HUDEP-2 (cell line): ENCODE measurements around the gene DTWD1.
"Not testable (repeated sequence)": the region's sequence is repeated elsewhere in the genome, so short reads cannot be mapped to it uniquely, and the experiment has no call there.

Experiments
- DNase-seq, 76 experiments: peaks; one replicate each; lab custom pipeline; 2025; ENCODE audit not compliant: unreplicated experiment in 76 of 76; lab: John Stamatoyannopoulos, UW

The DTWD1 gene

GRCh38 chr15:49620658-49621368, at the start of gene DTWD1, which contains the start of gene FAM227B:
Gene DTWD1 (plus strand): TSS chr15:49621048. CDS start chr15:49625168, 4,120 bp downstream.
Gene FAM227B (minus strand): TSS chr15:49620818. CDS start chr15:49615171, 5,647 bp downstream.
- DNase-seq, result peak; percentile 24 to 96 (median 91)

DNA sequence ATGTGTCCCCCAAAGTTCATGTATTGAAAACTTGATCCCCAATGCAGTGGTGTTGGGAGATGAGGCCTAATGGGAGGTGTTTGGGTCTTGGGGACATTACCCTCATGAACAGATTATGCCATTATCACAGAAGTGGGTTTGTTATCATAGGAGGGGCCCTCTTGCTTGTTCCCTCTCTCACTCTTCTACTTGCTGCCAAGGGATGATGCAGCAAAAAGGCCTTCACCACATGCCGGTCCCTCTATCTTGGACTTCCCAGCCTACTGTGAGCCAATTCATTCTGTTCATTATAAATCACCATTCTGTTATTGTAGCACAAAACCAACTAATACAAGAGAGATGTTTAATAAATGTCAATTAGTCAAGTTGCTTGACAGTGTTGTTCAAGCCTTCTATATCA, 47.4 kb upstream of the DTWD1 start:
- peak in 55 of 76 experiments; percentile 1 to 71 (median 27) for DNase-seq

DNA sequence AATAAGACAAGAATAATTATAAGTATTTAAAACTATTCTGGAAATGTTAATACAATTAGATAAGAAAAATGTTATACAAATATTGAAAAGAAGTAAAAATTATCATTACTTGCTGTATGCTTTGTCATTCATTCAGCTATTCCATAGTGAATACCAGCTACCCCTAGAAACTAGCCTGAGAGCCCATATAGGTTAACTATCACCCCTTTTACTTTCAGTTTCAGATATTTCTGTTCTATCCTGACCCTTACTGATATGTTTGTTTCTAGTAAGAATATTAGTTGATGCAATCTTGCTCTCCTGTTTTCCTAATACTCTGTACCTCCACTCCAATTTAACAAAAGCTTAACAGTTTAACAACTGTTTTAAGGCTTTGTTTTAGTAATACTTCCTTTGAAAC, 31.8 kb upstream of the DTWD1 start:
- peak in 1 of 76 experiments; percentile 1 for DNase-seq

GRCh38 chr15:49592829-49593316, 28.0 kb upstream of the DTWD1 start:
- DNase-seq, result not testable (repeated sequence)

DNA sequence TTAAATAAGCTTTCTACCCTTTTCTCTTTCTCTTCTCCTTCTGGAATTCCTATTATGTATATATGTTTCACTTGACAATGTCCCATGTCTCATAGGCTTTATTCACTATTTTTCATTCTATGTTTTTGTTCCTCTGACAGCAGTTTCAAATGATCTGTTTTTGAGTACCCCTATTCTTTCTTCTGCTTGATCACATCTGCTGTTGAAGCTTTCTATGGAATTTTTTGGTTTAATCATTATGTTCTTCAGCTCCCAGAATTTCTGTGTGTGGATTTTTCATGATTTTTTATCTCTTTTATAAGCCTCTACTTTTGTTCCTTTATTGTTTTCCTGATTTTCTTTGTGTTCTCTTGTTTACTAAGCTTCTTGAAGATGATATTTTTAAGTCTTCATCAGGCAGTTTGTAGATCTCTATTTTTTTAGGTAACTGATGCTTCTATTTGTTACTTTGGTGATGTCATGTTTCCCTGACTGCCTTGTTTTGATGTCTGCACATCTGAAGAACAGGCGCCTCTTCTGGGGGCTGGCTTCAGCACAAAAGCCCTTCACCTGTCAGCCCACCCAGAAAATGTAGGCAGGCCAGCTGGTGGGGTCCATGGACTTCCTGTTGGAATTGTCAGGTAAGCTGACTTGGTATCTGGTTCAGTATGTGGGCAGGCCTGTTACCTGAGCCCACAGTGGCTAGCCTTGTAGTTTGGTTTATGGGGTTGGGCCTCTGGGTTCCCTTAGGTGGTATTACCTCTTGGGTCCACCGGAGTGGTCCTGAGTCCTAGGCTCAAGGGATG, 16.0 kb upstream of the DTWD1 start:
- no peak for DNase-seq

- no peak for DNase-seq
These were observed 15.3 kb upstream of the DTWD1 start for GRCh38 chr15:49605588-49605987.

DNA sequence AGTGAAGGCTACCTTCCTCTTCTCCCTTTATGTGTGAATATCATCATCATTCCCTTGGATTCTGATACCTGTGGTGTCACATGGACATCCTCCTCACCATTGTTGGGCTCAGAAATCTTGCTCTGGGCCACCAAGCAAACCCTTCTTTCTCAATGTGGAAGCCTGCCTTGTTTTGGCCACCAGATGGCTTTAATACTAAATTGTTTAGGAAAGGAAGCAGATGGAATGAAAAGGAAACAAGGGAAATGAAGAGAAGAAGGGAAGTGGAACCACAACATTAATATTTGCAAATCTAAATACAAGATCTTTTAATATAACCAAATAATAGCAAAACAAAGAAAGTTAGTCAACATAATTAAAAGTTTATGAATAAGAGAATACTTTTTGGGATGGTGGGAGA, 14.3 kb upstream of the DTWD1 start:
- DNase-seq, result no peak

DNA sequence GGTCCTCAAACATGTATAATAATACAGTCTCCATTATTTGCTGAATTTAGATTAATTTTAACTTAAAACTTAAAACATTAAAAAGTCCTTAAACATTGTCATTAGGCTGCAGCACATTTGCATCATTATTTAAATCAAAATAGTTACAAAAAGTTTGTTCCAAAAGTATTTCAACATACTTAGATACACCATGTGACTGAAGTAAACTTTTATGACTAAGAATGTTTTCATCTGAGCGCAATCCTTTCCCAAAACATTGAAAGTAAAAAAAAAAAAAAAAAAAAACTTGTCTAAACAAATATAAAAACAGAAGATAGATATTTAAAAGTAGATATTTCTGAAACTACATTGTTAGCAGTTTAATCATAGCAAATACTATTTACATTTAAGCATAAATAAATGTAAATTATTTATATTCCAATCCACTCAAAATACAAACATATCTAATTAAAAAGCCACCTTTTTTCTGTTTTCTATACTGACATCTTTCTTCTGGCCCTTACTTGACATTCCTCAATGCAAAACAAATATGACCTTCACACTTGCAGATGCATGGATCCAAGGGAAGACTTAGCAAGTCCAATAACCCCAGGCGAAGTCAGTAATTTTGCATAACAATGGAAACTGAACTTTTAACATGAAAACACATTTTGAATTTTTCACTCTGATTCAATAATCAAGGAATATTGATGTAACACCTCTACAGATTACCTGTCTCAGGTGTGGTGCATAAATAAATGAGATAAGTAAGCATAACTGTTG, 10.5 kb upstream of the DTWD1 start:
- no peak for DNase-seq

DNA sequence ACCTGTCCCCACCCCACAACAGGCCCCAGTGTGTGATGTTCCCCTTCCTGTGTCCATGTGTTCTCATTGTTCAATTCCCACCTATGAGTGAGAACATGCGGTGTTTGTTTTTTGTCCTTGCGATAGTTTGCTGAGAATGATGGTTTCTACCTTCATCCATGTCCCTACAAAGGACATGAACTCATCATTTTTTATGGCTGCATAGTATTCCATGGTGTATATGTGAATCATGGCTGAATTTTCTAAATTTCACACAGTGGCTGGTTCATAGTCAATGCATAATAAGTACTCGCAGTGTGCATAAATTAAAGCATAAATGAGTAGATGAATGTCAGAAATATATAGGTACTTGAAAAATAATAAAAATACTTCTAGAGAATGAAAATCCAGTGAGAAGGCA, 8.6 kb upstream of the DTWD1 start:
- not testable (repeated sequence) for DNase-seq

- DNase-seq, result no peak
These were observed 1.6 kb upstream of the DTWD1 start for GRCh38 chr15:49619226-49619625.

GRCh38 chr15:49620199-49620598, 649 bp upstream of the DTWD1 start:
- DNase-seq, result peak in 1 of 76 experiments; percentile 24

GRCh38 chr15:49621401-49621811, 558 bp downstream of the DTWD1 start:
- DNase-seq, result peak in 5 of 76 experiments; percentile 1 to 41 (median 12)

- no peak for DNase-seq
These were observed 1.0 kb downstream of the DTWD1 start for GRCh38 chr15:49621887-49622286.

GRCh38 chr15:49622561-49622960, 1.7 kb downstream of the DTWD1 start:
- DNase-seq, result no peak

- DNase-seq, result no peak
These were observed 3.2 kb downstream of the DTWD1 start for GRCh38 chr15:49624056-49624455.

DNA sequence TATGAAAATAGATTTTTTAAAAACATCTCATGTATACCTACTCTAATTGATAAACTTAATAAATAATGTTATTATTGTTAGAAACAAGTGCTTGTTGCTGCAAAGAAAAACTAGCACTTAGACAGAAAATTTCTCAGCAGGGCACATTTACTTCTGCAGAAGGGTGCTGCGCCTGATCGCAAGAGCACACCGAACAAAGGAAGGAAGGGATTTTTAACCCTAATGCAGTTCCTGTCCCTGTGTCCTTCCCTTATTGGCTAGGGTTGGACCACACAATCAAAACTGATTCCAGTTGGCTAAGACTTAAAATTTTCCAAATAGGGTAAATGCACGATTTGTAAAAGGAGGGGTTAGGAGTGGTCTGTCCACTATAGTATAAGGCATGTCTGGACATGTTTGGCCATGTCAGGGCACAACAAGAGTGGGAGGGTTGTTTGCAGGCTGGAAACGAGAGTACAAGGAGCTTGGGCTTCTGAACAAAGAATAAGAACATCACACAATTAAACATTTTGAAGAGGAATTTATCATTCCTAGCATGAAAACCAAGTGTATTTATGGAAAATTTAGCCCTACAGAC, 4.7 kb downstream of the DTWD1 start:
- DNase-seq, result no peak

DNA sequence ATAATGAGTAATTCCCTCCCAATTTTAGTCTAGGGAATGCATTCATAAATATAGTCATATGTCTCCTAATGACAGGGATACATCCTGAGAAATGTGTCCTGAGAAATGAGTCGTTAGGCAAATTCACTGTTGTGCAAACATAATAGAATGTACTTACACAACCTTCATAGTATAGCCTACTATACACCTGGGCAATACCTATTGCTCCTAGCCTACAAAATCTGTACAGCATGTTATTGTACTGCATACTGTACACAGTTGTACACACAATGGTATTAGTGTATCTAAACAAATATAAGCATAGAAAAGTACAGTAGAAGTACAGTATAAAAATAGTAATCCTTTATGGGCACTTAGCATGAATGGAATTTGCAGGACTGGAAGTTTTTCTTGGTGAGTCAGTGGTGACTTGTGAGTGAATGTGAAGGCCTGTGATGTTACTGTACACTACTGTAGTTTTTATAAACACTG, 6.6 kb downstream of the DTWD1 start:
- no peak for DNase-seq

- DNase-seq, result no peak
These were observed 7.5 kb downstream of the DTWD1 start for GRCh38 chr15:49628379-49628778.

- DNase-seq, result no peak
These were observed 17.0 kb downstream of the DTWD1 start for GRCh38 chr15:49637857-49638256.

GRCh38 chr15:49644364-49644794, 23.5 kb downstream of the DTWD1 start:
- peak in 2 of 76 experiments; percentile 4 to 11 for DNase-seq
